CD14-positive monocyte (primary cell): ENCODE data around the gene ZBTB17. TPM values are rescaled to one million over a fixed set of nuclear protein-coding genes. Genes with fewer than 3 reads are reported as not detected.
A peak's percentile ranks its signal among the peaks of the same experiment; 100 is the strongest.

Experiments
- DNase-seq, 3 donors: peaks; one replicate each; pipeline ENCODE4 v3.0.0-alpha.2; 2011 to 2022
- H2AFZ ChIP-seq: 2 replicates; pipeline ENCODE4 v1.6.0; 2012; ENCODE audit warnings: mild to moderate bottlenecking, low read depth, low read length, inconsistent platforms; ENCODE audit not compliant: insufficient read depth, poor library complexity, severe bottlenecking
- H3K27ac ChIP-seq, 2 donors: 1 replicate in 1 of 2; 2 replicates in 1 of 2; pipeline ENCODE4 v1.5.1; 2012 to 2013; ENCODE audit warnings: low read length in 2 of 2, control low read depth in 1 of 2, inconsistent platforms in 1 of 2, low read depth in 1 of 2, mild to moderate bottlenecking in 1 of 2
- H3K27me3 ChIP-seq, 2 donors: one replicate each; pipeline versions ENCODE4 v1.6.0 to v1.6.1; 2011 to 2013; ENCODE audit warnings: low read length in 2 of 2; ENCODE audit not compliant: control insufficient read depth in 2 of 2, insufficient read depth in 2 of 2
- H3K36me3 ChIP-seq, 2 donors: replicated peaks in 1 of 2; 1 replicate in 1 of 2; 2 replicates in 1 of 2; pipeline versions ENCODE4 v1.5.1 to v1.6.1; 2012 to 2013; ENCODE audit warnings: low read length in 2 of 2, control low read depth in 1 of 2, inconsistent platforms in 1 of 2, mild to moderate bottlenecking in 1 of 2; ENCODE audit not compliant: insufficient read depth in 2 of 2, control insufficient read depth in 1 of 2
- H3K4me1 ChIP-seq, 2 donors: 1 replicate in 1 of 2; 2 replicates in 1 of 2; pipeline versions ENCODE4 v1.5.1 to v1.6.1; 2012 to 2013; ENCODE audit warnings: low read length in 2 of 2, control low read depth in 1 of 2, inconsistent platforms in 1 of 2, mild to moderate bottlenecking in 1 of 2, moderate library complexity in 1 of 2; ENCODE audit not compliant: insufficient read depth in 2 of 2, control insufficient read depth in 1 of 2
- H3K4me2 ChIP-seq: replicated peaks from 2 replicates; pipeline ENCODE3; 2012; ENCODE audit warnings: low read length, moderate library complexity, mild to moderate bottlenecking; ENCODE audit not compliant: poor library complexity, severe bottlenecking; ENCODE audit errors: extremely low read depth
- H3K4me3 ChIP-seq, 3 experiments: fragments of 200-600 bp in 1 of 3; sonication (generic) in 1 of 3; replicated peaks in 1 of 3; 1 replicate in 2 of 3; 2 replicates in 1 of 3; pipeline ENCODE4 v1.5.1; 2011 to 2013; ENCODE audit warnings: low read length in 3 of 3, mild to moderate bottlenecking in 3 of 3, control low read depth in 2 of 3, low read depth in 2 of 3, inconsistent platforms in 1 of 3, moderate library complexity in 1 of 3
- H3K79me2 ChIP-seq: 2 replicates; pipeline ENCODE4 v1.6.0; 2012; ENCODE audit warnings: mild to moderate bottlenecking, control low read depth, inconsistent platforms, low read length, moderate library complexity; ENCODE audit not compliant: insufficient read depth
- H3K9ac ChIP-seq: 2 replicates; pipeline ENCODE4 v1.6.0; 2017; ENCODE audit warnings: low read length, mild to moderate bottlenecking; ENCODE audit not compliant: insufficient read depth, poor library complexity, severe bottlenecking
- H3K9me3 ChIP-seq, 2 donors: replicated peaks in 1 of 2; 1 replicate in 1 of 2; 2 replicates in 1 of 2; pipeline versions ENCODE4 v1.5.1 to v1.6.1; 2012 to 2013; ENCODE audit warnings: low read length in 2 of 2, control low read depth in 1 of 2; ENCODE audit not compliant: control insufficient read depth in 1 of 2, insufficient read depth in 1 of 2
- H4K20me1 ChIP-seq: 2 replicates; pipeline ENCODE4 v1.6.0; 2012; ENCODE audit warnings: mild to moderate bottlenecking, low read length, control low read depth, moderate library complexity; ENCODE audit not compliant: insufficient read depth
- H3K27ac Mint-ChIP-seq, 7 donors: one replicate each; pipeline ENCODE4 v1.8.0; 2020; ENCODE audit warnings: mild to moderate bottlenecking in 7 of 7, mixed read lengths in 7 of 7, moderate library complexity in 6 of 7, inconsistent platforms in 2 of 7
- H3K27me3 Mint-ChIP-seq, 3 donors: one replicate each; pipeline ENCODE4 v1.8.0; 2021 to 2022; ENCODE audit warnings: low read depth in 3 of 3, mild to moderate bottlenecking in 3 of 3, mixed read lengths in 3 of 3, moderate library complexity in 3 of 3, inconsistent platforms in 1 of 3
- H3K36me3 Mint-ChIP-seq, 2 donors: one replicate each; pipeline ENCODE4 v1.8.0; 2020; ENCODE audit warnings: mixed read lengths in 2 of 2, inconsistent platforms in 1 of 2, mild to moderate bottlenecking in 1 of 2
- H3K4me1 Mint-ChIP-seq: one replicate; pipeline ENCODE4 v1.8.0; 2020; ENCODE audit warnings: mild to moderate bottlenecking, mixed read lengths
- H3K4me3 Mint-ChIP-seq, 2 donors: one replicate each; pipeline ENCODE4 v1.8.0; 2020; ENCODE audit warnings: mild to moderate bottlenecking in 2 of 2, mixed read lengths in 2 of 2, moderate library complexity in 1 of 2
- H3K9me3 Mint-ChIP-seq, 7 donors: one replicate each; pipeline ENCODE4 v1.8.0; 2020 to 2022; ENCODE audit warnings: mixed read lengths in 7 of 7, mild to moderate bottlenecking in 6 of 7, moderate library complexity in 6 of 7, inconsistent platforms in 2 of 7
- WGBS: methylation state at CpG from one replicate; pipeline ENCODE4 v1.1.5; 2013; ENCODE audit warnings: missing lambda C conversion rate; ENCODE audit not compliant: insufficient coverage; 5-methylcytosine and 5-hydroxymethylcytosine counted together
- intact Hi-C, 2 donors: fragments of 100-400 bp; cut with micrococcal nuclease; formaldehyde crosslinking; loops; one replicate each; pipeline versions ENCODE4 v1.15.0 to v1.15.1; 2023
- polyA plus RNA-seq, 3 donors: library from polyadenylated mRNA; depleted of rRNA in 1 of 3; unstranded in 2 of 3; stranded (reverse) in 1 of 3; fragments of 300-500 nt in 2 of 3; fragments of >200 nt in 1 of 3; fragmentation: Illumina TruSeq in 2 of 3; gene quantifications; 1 replicate in 2 of 3; 2 replicates in 1 of 3; pipeline ENCODE4 v1.2.3, GENCODE V29; 2012 to 2021
- TF ChIP-seq, protein P1 (sequence below): fragments of 200-600 bp; IDR thresholded peaks from one replicate; pipeline ENCODE4 v1.8.0; 2022; ENCODE audit warnings: antibody characterized with exemption, mild to moderate bottlenecking

Gene ZBTB17
- polyA plus RNA-seq, 3 donors = 2.8 to 93.3 (median 7.6) TPM

DNA sequence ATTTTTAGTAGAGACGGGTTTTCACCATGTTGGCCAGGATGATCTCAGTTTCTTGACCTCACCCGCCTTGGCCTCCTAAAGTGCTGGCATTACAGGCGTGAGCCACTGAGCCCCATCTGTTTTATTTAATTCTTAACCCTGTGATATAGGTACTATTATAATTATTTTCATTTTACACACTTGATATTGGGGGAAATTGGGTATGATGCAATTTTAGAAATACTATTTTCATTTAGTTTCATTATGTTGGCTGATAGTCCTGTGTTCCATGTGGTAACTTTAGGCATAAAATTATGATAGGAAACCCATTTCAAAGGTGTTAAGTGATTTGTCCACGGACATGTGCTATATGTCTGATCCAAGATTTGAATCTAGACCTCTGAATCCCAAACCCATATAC, 67.3 kb downstream of the ZBTB17 start:
- intact Hi-C loops = loop anchor here in 1 of 2 donors (5.0 kb wide), 1 partner anchor 106 kb away; no protein-coding TSS in a partner anchor
- H3K9me3 ChIP-seq = no peaks in the 10 kb centered on the region
- Mint-ChIP-seq H3K36me3 (peaks cover 44 to 66% of the 10 kb centered on the region in 2 donors), H3K27ac (no peak overlapping the region), H3K4me1 (no peaks in the 10 kb centered on the region), H3K27me3 (no peaks in the 10 kb centered on the region), H3K4me3 (no peak overlapping the region), H3K9me3 (no peaks in the 10 kb centered on the region)
- peaks cover 93% of the 10 kb centered on the region for H3K79me2 ChIP-seq
- H3K4me3 ChIP-seq = no peak overlapping the region
- no CpG with 5 or more reads among the region's 4 CpGs for WGBS
- peaks cover 79% of the 10 kb centered on the region for H4K20me1 ChIP-seq
- H3K4me2 ChIP-seq = no peak overlapping the region
- peaks cover 47 to 76% of the 10 kb centered on the region in 2 donors for H3K36me3 ChIP-seq
- no peaks in the 10 kb centered on the region for H3K27me3 ChIP-seq
- H3K4me1 ChIP-seq = no peaks in the 10 kb centered on the region
- H3K27ac ChIP-seq = no peak overlapping the region
- no peak for DNase-seq
- H3K9ac ChIP-seq = no peak overlapping the region
- no peak overlapping the region for H2AFZ ChIP-seq
- TF ChIP-seq, protein P1, sequence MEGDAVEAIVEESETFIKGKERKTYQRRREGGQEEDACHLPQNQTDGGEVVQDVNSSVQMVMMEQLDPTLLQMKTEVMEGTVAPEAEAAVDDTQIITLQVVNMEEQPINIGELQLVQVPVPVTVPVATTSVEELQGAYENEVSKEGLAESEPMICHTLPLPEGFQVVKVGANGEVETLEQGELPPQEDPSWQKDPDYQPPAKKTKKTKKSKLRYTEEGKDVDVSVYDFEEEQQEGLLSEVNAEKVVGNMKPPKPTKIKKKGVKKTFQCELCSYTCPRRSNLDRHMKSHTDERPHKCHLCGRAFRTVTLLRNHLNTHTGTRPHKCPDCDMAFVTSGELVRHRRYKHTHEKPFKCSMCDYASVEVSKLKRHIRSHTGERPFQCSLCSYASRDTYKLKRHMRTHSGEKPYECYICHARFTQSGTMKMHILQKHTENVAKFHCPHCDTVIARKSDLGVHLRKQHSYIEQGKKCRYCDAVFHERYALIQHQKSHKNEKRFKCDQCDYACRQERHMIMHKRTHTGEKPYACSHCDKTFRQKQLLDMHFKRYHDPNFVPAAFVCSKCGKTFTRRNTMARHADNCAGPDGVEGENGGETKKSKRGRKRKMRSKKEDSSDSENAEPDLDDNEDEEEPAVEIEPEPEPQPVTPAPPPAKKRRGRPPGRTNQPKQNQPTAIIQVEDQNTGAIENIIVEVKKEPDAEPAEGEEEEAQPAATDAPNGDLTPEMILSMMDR = no peak

DNA sequence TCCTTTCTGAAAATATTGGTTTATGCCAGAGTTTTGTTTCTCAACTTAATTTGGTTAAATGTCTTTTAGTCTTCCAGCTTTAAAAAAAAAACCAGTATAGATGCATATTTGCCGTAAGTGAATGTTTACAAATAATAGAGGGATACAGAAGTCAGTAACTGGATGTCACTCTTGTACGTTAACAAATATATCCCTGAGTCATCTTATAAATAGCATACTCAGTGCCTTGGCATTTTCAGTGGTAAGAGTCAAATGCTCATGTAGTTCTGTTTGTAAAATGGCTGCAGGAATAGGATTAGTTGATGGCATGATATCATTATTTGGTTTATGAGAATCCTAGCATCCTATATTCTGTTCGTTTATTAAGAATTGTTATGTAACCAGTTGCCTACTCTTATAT, 73.0 kb downstream of the ZBTB17 start:
- TF ChIP-seq, protein P1 = no peak
- peak overlapping the region in 1 of 2 donors; percentile 45 for H3K27ac ChIP-seq
- no peaks in the 10 kb centered on the region for H3K27me3 Mint-ChIP-seq
- H3K4me1 ChIP-seq = no peaks in the 10 kb centered on the region
- no CpG with 5 or more reads among the region's 3 CpGs for WGBS
- H3K9ac ChIP-seq = no peak overlapping the region
- H3K79me2 ChIP-seq = peaks cover 100% of the 10 kb centered on the region
- peaks cover 8% of the 10 kb centered on the region for H3K4me1 Mint-ChIP-seq
- no peak for DNase-seq
- H2AFZ ChIP-seq = no peak overlapping the region
- no peaks in the 10 kb centered on the region for H3K9me3 Mint-ChIP-seq
- no peak overlapping the region for H3K4me3 ChIP-seq
- H3K27me3 ChIP-seq = no peaks in the 10 kb centered on the region
- H4K20me1 ChIP-seq = peaks cover 99% of the 10 kb centered on the region
- no peak overlapping the region for H3K4me3 Mint-ChIP-seq
- no peaks in the 10 kb centered on the region for H3K9me3 ChIP-seq
- peak overlapping the region in 1 of 7 donors; percentile 36 for H3K27ac Mint-ChIP-seq
- H3K36me3 ChIP-seq = peaks cover 6 to 30% of the 10 kb centered on the region in 2 donors
- peaks cover 16 to 35% of the 10 kb centered on the region in 2 donors for H3K36me3 Mint-ChIP-seq
- no peak overlapping the region for H3K4me2 ChIP-seq
- intact Hi-C loops = no loop called here
